IMR-90 (cell line): Measurements from ENCODE around the gene ZNF74.

ENCODE experiments used
- FOS ChIP-seq: fragments of 150-350 bp; IDR thresholded peaks from 2 replicates; pipeline ENCODE4 v1.6.1; 2016; ENCODE audit warnings: low read depth, low read length
- POLR2A ChIP-seq: IDR thresholded peaks from 2 replicates; pipeline ENCODE4 v1.6.1; 2012; ENCODE audit warnings: mild to moderate bottlenecking, low read depth, low read length
- RCOR1 ChIP-seq: IDR thresholded peaks from 2 replicates; pipeline ENCODE4 v1.6.1; 2012; ENCODE audit warnings: mild to moderate bottlenecking, low read length, improper control_type of control experiment; ENCODE audit not compliant: insufficient replicate concordance
- TF ChIP-seq, protein P1 (sequence below): conservative IDR thresholded peaks from 2 replicates; pipeline ENCODE4 v1.5.1; 2012; ENCODE audit warnings: mild to moderate bottlenecking, low read depth, low read length, improper control_type of control experiment

DNA sequence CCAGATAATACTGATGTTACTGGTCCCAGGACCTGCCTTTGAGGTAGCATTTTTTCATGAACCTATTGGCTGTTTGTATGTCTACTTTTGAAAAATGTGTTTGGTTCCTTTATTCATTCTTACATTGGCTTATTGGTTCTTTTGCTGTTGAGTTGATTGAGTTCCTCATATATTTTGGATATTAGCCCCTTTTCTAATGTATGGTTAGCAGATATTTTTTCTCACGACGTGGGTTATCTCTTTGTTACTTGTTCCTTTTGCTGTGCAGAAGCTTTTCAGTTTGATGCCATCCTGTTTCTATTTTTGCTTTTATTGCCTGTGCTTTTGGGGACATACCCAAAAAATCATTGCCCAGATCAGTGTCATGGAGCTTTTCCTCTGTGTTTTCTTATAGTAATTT is 9.8 kb upstream of the ZNF74 start:
- TF ChIP-seq, protein P1, sequence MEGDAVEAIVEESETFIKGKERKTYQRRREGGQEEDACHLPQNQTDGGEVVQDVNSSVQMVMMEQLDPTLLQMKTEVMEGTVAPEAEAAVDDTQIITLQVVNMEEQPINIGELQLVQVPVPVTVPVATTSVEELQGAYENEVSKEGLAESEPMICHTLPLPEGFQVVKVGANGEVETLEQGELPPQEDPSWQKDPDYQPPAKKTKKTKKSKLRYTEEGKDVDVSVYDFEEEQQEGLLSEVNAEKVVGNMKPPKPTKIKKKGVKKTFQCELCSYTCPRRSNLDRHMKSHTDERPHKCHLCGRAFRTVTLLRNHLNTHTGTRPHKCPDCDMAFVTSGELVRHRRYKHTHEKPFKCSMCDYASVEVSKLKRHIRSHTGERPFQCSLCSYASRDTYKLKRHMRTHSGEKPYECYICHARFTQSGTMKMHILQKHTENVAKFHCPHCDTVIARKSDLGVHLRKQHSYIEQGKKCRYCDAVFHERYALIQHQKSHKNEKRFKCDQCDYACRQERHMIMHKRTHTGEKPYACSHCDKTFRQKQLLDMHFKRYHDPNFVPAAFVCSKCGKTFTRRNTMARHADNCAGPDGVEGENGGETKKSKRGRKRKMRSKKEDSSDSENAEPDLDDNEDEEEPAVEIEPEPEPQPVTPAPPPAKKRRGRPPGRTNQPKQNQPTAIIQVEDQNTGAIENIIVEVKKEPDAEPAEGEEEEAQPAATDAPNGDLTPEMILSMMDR, result no peak
- TF ChIP-seq FOS (no peak), RCOR1 (no peak), POLR2A (no peak)
